ENCODE measurements around the gene ST6GALNAC5.

GRCh38 chr1:77018761-77019160, 151.5 kb downstream of the ST6GALNAC5 start:
- no peak for TF ChIP-seq USF2 (IDR thresholded peaks at IDR 0.05; ENCODE audit: low read depth, low read length)
- TF ChIP-seq USF2 (CRISPR knock-in tag; IDR thresholded peaks at IDR 0.05; ENCODE audit: borderline replicate concordance) = no peak
- no peak for TF ChIP-seq CTCF (CRISPR knock-in tag; IDR thresholded peaks at IDR 0.05)
- no peak for TF ChIP-seq TEF (CRISPR knock-in tag; IDR thresholded peaks at IDR 0.05)
- no peak for TF ChIP-seq ETV6 (CRISPR knock-in tag; conservative IDR thresholded peaks at IDR 0.05)
- no peak for TF ChIP-seq IRX3 (CRISPR knock-in tag; IDR thresholded peaks at IDR 0.05; ENCODE audit: borderline replicate concordance, low read depth)
- no peak for TF ChIP-seq MED13 (CRISPR knock-in tag; IDR thresholded peaks at IDR 0.05)
- TF ChIP-seq ZNF747 (CRISPR knock-in tag; IDR thresholded peaks at IDR 0.05; ENCODE audit: borderline replicate concordance) = no peak
- no peak for TF ChIP-seq FOXM1 (CRISPR knock-in tag; IDR thresholded peaks at IDR 0.05)
- no peak for TF ChIP-seq POLR2AphosphoS5 (IDR thresholded peaks at IDR 0.05; ENCODE audit: low read depth, low read length)
- TF ChIP-seq THYN1 (CRISPR knock-in tag; IDR thresholded peaks at IDR 0.05; ENCODE audit: borderline replicate concordance, low read depth) = no peak

Data from HepG2 (cell line).